LHCN-M2 (cell line): ENCODE results near the gene PVRIG. TPM values are rescaled to one million over a fixed set of nuclear protein-coding genes. Genes with fewer than 3 reads are reported as not detected.
A peak's percentile ranks its signal among the peaks of the same experiment; 100 is the strongest.
"Not testable (repeated sequence)": the region's sequence is repeated elsewhere in the genome, so short reads cannot be mapped to it uniquely, and the experiment has no call there.

Experiments used
- DNase-seq: peaks from one replicate; pipeline ENCODE4 v3.0.0-alpha.2; 2012; ENCODE audit warnings: low read depth
- total RNA-seq: library from RNA; depleted of rRNA; stranded (reverse); fragments of >200 nt; gene quantifications from 2 replicates; pipeline ENCODE4 v1.2.3, GENCODE V29; 2014

Gene PVRIG
- total RNA-seq, 1 experiment from 2014 or later, result not detected

- not testable (repeated sequence) for DNase-seq
Measured at GRCh38 chr7:100234660-100235317, 15.0 kb downstream of the PVRIG start.

- peak; percentile 4 for DNase-seq
Measured at GRCh38 chr7:100239975-100240374, 20.2 kb downstream of the PVRIG start.

GRCh38 chr7:100243385-100243784, 23.6 kb downstream of the PVRIG start:
- DNase-seq, result peak; percentile 5

- DNase-seq, result not testable (repeated sequence)
Measured at GRCh38 chr7:100244988-100245605, 25.3 kb downstream of the PVRIG start.

- not testable (repeated sequence) for DNase-seq
Measured at GRCh38 chr7:100246121-100246864, 26.5 kb downstream of the PVRIG start.

- not testable (repeated sequence) for DNase-seq
Measured at GRCh38 chr7:100246865-100247137, 27.1 kb downstream of the PVRIG start.

- peak; percentile 91 for DNase-seq
Measured at GRCh38 chr7:100247152-100247757, 27.5 kb downstream of the PVRIG start.

GRCh38 chr7:100248483-100248882, 28.7 kb downstream of the PVRIG start:
- DNase-seq, result no peak

- DNase-seq, result no peak
Measured at GRCh38 chr7:100257017-100257416, 37.3 kb downstream of the PVRIG start.

GRCh38 chr7:100259984-100260383, 40.2 kb downstream of the PVRIG start:
- not testable (repeated sequence) for DNase-seq

- DNase-seq, result not testable (repeated sequence)
Measured at GRCh38 chr7:100262896-100263295, 43.1 kb downstream of the PVRIG start.

- not testable (repeated sequence) for DNase-seq
Measured at GRCh38 chr7:100264223-100264622, 44.5 kb downstream of the PVRIG start.

GRCh38 chr7:100264669-100265165, 45.0 kb downstream of the PVRIG start:
- DNase-seq, result not testable (repeated sequence)

GRCh38 chr7:100265851-100266250, 46.1 kb downstream of the PVRIG start:
- DNase-seq, result peak; percentile 37

GRCh38 chr7:100266576-100267354, 47.0 kb downstream of the PVRIG start:
- no peak for DNase-seq

- no peak for DNase-seq
Measured at GRCh38 chr7:100267648-100268047, 47.9 kb downstream of the PVRIG start.

GRCh38 chr7:100268882-100269281, 49.1 kb downstream of the PVRIG start:
- DNase-seq, result not testable (repeated sequence)

- DNase-seq, result not testable (repeated sequence)
Measured at GRCh38 chr7:100269306-100270045, 49.7 kb downstream of the PVRIG start.

- not testable (repeated sequence) for DNase-seq
Measured at GRCh38 chr7:100270046-100270918, 50.5 kb downstream of the PVRIG start.
